IPS-18c (cell line): ENCODE results near the gene P2RY6.

ENCODE experiments used
- H3K4me3 ChIP-seq: 2 replicates; pipeline ENCODE4 v1.7.0; 2013; ENCODE audit warnings: low read depth, mild to moderate bottlenecking, low read length, moderate library complexity; ENCODE audit not compliant: insufficient read depth
- H3K9me3 ChIP-seq: one replicate; pipeline ENCODE4 v1.6.1; 2013; ENCODE audit warnings: mild to moderate bottlenecking, low read length, moderate library complexity; ENCODE audit not compliant: control insufficient read depth, insufficient read depth

Gene P2RY6

DNA sequence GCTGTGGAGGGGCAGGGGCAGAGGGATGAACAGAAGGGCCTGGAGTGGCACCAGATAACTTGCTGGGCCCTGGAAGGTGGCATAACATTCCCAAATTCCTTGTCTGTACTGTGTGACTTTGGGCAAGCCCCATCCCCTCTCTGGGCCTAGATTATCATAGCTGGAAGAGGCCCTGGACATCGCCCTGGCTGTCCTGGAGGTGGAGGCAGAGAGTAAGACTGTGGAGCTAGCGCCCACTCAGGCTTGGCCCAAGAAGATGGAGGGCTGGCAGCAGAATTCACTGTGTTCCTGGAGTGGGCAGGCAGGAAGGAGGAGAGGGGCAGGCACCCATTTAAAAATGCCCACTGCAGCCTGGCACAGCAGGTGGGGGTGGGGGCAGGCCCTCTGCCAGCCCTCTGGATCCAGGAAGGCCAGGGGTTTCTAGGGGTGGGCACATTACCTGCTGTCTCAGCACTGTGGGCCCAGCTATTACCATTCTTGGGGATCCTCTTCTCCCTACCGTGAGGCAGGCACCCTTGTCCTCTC is 58.5 kb downstream of the P2RY6 start:
- H3K4me3 ChIP-seq: no peak overlapping the region
- no peaks in the 10 kb centered on the region for H3K9me3 ChIP-seq

- Histone ChIP-seq H3K9me3 (no peaks in the 10 kb centered on the region), H3K4me3 (no peak overlapping the region)
Measured at GRCh38 chr11:73331138-73331916, 59.2 kb downstream of the P2RY6 start.

DNA sequence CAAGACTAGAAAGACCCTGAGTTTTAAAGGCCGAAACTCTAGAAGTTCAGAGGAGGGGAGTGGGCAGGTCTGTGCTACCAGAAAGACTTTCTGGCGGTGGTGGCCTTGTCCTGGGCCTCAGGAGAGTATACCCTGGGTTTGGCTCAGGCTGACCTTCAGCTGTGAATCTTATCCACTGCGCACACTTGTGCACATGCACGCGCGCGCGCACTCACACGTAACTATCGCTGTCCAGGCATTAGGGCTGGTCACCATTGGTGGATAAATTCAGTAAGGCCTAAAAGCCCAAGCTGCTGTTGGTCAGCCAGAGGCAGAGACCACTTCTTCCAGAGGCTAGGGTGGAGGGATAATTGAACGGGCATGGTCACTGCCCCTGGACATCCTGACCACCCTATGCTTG is 61.0 kb downstream of the P2RY6 start:
- no peak overlapping the region for H3K4me3 ChIP-seq
- H3K9me3 ChIP-seq: no peaks in the 10 kb centered on the region

GRCh38 chr11:73333640-73334383 is 61.7 kb downstream of the P2RY6 start:
- Histone ChIP-seq H3K9me3 (no peaks in the 10 kb centered on the region), H3K4me3 (no peak overlapping the region)

DNA sequence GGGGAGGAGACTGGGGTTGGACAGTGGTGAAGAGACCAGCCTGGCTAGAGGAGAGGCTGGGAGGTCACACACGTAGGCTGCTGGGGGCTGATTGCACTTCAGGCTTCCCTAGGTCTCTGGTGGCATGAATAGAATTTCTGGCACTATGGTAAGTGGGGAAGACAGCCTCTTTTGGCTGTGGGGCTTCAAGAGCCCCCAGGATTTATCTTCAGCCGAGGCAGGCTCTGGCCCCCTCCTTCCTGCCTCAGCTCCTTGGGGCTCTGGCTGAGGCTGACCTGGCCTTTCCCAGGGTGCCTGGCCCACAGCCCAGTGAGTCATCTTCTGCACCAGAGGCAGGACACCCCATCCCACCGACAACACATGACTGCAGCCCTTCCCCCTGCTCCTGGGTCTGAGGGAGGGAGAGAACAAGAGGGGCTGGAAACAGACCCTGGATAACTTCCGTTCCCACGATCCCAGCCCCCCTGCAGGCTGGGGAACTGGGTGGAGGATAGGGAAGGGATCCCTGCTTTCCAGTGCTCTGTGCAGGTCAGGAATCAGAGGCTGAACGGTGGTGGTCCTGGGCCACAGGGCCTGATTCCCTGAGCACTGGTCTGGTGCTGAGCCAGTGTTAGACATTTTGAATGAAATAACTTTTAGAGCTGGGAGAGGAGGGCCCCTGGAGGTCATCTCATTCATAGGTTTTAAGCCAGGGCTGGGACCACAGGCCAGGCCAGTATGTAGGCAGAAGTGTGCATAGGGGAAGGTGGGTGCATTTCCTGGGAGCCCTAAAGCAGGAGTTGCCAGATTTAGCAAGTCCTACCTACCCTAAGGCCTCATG is 62.5 kb downstream of the P2RY6 start:
- no peak overlapping the region for H3K4me3 ChIP-seq

DNA sequence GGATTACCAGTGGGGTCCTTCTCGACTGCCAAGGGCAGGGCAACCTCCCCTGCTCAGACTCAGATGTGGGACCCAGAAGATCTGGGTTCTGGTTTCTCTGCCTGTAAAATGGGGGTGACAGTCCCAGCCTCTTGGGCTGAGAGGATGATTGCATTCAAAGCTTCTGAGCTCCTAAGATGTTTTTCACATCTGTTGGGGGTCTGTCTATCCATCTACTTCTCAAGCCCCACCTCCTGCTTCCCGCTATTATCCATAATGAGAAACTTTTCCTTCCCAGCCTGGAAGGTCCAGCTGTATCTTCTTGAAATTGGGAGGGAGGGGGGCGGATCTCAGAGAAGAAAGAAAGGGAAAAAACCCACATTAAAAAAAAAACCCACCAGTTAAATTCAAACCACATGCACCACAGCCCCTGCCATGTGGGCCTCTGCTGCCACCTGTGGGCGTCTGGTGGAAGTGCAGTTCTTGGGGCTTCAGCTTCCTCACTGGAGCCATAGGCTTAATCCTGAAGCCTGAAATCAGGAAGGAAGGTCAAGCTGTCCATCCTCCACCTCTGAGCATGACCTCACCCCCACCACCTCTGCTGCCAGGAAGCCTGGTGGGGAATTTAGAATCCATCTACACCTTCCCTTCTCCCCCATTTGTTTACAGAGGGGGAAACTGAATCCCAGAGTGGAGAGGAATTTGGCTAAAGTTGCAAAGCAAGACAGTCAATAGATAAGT is 63.2 kb downstream of the P2RY6 start:
- no peaks in the 10 kb centered on the region for H3K9me3 ChIP-seq
- H3K4me3 ChIP-seq: no peak overlapping the region

More for the DNA sequence above, 62.5 kb downstream of the P2RY6 start:
- H3K9me3 ChIP-seq: no peaks in the 10 kb centered on the region

DNA sequence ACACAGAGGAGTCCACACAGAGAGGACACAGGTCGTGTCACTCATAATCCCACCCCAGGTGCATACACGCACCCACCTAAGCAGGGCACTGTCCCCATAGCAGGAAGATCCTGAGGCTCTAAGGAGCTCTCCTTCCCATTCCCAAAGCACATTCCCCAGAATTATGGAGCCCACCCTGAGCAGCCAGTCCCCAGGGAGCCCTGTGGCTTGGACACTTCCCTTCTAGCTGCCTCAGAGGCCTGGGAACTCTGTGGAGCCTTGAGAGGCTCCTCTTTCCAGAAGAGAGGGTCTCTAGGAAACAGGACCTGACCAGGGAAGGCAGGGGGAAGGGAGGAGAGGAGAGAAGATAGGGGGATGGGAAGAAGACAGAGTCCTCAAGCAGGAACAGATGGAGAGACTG is 65.7 kb downstream of the P2RY6 start:
- no peak overlapping the region for H3K4me3 ChIP-seq

DNA sequence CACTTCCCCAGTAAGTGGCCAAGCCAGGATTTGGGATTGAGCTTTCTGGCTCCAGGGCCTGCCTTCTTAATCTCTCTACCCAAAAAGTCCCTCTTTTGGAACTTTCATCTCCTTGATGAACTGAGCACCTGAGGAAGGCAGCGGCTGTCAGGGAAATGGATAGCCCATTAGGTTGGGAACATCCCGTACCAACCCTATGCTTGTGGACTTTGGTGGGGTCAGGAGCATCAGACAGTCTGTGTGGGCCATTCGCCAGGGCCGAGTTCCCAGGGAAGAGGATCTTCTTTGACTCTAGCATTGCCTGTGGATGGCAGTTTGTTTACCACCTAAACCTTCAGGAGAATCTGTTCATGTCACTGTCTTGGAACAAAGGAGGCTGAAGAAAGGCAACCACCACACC is 66.1 kb downstream of the P2RY6 start:
- Histone ChIP-seq H3K9me3 (no peaks in the 10 kb centered on the region), H3K4me3 (no peak overlapping the region)

More for the DNA sequence above, 65.7 kb downstream of the P2RY6 start:
- H3K9me3 ChIP-seq: no peaks in the 10 kb centered on the region

DNA sequence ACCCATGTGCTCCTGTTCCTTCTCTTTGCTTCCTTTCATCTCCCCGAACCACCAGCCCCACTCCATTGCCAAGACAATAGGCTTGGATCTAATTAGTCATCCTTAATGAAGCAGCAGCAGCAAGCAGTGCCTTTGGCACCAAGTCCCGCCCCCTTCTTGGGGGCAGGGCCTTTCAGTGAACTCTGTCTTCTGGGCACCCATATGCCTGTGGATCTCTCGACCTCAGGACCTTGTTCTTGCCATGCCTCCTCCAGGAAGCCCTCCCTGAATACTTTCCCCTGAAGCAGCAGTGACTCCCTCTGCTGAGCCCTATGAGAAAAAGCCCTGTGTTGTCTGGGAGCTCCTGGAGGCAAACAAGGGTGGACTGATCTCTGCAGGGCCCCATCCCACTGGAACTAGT is 68.0 kb downstream of the P2RY6 start:
- H3K9me3 ChIP-seq: no peaks in the 10 kb centered on the region
- H3K4me3 ChIP-seq: no peak overlapping the region

- Histone ChIP-seq H3K4me3 (peak overlapping the region; percentile 46), H3K9me3 (no peaks in the 10 kb centered on the region)
Measured at GRCh38 chr11:73342633-73343032, 70.5 kb downstream of the P2RY6 start.

DNA sequence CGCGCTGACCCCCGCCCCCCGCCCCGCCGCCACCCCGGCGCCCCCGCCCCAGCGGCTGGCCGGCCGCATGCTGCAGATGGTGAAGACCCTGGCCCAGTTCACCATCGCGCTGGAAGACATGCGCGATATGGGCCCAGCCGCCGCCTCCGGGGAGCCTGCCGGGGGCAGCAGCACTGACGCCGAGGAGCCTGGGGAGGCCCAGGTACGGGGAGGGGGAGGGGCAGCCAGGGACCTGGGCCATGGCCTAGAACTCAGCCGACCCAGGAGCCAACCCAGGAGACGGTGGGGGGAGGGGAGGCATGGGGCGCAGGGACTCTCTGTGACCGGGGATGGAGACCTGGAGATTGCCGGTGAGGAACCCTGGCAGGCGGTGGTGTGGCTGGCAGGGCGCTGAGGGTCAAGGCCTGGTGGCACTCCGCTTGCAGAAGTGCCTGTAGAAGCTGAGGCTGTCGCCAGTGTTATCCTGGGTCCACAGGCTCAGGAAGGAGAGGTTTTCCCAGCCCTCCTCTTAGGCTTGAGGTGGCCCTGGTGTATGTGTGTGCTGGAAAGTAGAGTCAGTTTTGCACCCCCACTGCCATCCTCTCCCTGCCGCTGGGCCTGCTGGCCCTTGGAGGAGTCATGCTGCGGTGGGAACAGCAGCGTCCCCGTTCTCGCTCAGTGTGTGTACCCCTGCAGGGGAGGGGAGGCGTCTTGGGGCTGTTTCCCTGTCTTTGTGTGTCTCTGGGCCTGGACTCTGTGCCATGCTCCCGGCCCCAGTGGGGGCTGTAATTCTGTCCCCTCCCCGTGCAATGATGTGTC is 71.1 kb downstream of the P2RY6 start:
- Histone ChIP-seq H3K4me3 (no peak overlapping the region; the same call in 1 of the 2 replicates), H3K9me3 (no peaks in the 10 kb centered on the region)

GRCh38 chr11:73344191-73344607 is 72.1 kb downstream of the P2RY6 start:
- Histone ChIP-seq H3K9me3 (no peaks in the 10 kb centered on the region), H3K4me3 (no peak overlapping the region)

DNA sequence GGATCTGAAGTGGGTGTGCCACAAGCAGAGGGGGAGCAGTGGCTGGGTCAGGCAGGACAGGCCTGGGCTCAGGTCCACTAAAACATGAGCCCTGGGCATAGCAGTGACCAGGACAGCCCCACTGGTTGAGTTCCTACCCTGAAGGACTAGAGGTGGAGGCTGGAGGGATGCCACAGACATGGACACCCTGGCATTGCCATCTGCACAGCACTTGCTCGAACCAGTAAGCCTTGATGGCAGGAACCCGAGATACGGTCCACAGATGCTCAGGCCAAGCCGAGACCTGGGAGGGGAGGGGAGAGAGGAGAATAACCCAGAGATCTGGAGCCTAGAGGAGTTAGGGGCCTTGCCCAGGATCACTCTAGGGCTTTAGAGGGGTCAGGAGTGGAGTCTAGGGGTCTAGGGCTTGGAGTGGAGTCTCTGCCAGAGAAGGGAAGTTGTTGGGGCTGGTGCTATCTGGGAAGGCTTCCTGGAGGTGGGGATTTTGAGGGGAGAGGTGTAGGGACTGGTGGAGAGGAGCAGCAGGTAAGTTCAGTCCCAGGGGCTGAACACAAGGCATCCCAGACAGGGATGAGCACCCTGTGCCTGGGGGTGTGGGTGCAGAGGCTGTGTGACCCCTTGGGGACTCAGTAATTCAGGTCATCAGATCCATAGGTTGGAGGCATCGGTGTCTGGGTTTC is 73.5 kb downstream of the P2RY6 start:
- no peaks in the 10 kb centered on the region for H3K9me3 ChIP-seq
- H3K4me3 ChIP-seq: no peak overlapping the region

DNA sequence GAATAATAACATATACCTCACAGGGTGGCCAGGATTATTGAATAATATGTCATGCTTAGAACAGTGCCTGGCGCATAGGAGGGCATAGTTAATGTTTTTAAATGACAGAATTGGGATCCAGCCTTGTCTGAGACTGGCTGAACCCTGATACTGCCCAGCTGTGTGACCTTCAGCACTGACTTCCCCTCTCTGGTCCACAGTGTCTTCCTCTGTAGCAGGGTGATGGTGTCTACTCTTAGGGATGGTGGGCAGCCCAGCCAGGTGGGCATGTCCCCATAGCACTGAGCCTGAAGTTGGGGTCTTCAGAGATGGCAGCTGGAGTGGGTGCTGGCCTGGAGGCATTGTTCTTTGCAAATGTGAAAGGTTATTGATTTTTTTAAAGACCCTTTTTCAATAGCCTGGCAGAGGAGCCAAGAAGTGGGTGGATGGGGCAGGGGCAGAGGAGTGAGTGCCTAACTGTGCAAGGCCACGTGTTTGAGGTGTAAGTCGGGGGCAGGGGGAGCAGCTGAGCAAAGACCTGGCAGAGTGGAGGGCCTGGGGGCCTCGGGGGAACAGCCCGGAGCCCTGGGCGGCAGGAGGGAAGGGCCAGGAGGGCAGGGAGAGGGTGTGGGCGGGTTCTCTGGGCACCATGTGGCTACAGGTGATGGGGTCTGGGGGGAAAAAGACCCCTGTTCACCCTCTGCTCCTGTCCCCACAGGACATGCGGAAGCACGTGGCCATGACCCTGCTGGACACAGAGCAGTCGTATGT is 74.2 kb downstream of the P2RY6 start:
- Histone ChIP-seq H3K4me3 (no peak overlapping the region), H3K9me3 (no peaks in the 10 kb centered on the region)

GRCh38 chr11:73347067-73347466 is 74.9 kb downstream of the P2RY6 start:
- no peaks in the 10 kb centered on the region for H3K9me3 ChIP-seq
- no peak overlapping the region for H3K4me3 ChIP-seq
